NCI-H2196 (cell line): ENCODE data around the gene TAOK2.
"Not testable (repeated sequence)": the region's sequence is repeated elsewhere in the genome, so short reads cannot be mapped to it uniquely, and the experiment has no call there.

Experiments used
- DNase-seq: peaks from one replicate; lab custom pipeline; 2025; ENCODE audit not compliant: unreplicated experiment; lab: John Stamatoyannopoulos, UW

TAOK2 gene

DNA sequence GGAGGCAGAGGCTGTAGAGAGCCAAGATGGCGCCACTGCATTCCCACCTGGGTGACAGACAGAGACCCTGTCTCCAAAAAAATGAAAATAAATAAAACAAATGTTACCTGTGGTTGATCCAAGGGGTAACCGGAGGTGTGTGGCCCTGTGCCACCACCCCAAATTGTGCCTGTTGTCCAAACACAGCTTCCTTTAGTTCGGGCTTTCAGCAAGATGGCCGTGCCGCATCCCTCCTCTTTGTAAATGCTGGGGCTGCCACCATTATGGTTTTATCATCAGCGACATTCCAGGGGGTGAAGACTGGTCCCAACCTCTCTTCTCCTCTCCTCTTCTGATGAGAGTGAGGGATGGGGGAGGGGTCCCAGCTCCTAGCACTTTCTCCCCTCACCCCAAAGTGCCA lies 49.2 kb downstream of the TAOK2 start, which contains the start of gene C16orf92:
C16orf92 (plus strand) TSS at position 312 of the 400 bp plus-strand sequence. CDS start 143 bp downstream, outside the sequence.
- no peak for DNase-seq

DNA sequence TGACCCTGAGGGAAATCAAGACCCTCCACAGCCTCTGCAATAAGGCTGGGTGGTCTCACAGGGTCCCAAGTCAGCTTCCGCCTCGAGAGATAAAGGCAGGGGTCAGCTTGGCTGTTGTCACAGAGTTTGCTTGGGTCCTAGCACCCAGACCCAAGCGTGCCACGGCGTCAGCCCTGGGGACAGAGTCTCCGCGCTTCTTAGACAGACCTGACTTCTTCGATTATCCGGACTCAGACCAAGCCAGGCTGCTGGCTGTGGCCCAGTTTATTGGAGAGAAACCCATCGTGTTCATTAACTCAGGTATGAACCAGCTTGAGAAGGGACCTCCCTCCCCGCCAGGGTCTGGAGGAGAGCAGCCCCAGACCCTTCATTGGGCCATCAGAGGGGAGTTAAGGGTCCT lies 49.9 kb downstream of the TAOK2 start:
- no peak for DNase-seq

DNA sequence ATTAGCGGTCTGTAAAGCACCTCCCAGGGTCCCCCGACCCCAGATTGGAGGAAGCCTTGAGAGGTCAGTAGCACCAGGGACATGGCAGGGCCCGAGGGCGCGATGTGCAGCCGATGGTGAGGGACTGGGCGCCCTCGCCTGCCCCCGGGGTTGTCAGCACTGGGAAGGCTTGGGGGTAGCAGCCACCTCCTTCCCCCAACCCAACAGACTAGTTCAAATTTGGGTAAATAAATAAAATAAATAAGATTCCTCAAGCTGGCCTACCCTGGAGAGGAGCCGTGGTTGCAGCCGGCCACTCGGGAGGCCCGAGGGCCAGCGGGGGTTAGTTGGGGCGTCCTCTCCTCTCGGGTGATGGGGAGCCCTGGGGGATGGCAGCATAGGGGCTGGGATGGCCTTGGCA lies 50.8 kb downstream of the TAOK2 start:
- no peak for DNase-seq

DNA sequence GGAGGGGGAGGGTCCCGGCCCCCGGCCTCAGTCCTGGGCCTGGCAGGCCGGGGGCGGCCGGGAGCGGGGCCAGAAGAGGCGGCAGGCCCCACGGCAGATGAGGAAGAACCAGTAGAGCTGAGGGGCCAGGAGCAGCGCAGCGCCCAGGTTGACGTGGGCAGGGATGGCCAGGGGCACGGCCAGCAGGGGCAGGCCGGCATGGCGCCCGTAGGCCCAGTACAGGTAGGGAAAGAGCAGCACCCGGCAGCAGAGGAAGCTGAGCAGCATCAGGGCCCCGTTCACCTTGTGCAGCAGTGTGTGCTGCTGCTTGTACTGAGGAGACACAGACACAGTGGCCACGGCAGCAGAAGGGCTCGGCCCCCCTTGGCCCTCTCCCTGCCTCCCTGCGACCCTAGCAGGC lies 51.5 kb downstream of the TAOK2 start:
- DNase-seq, result no peak

DNA sequence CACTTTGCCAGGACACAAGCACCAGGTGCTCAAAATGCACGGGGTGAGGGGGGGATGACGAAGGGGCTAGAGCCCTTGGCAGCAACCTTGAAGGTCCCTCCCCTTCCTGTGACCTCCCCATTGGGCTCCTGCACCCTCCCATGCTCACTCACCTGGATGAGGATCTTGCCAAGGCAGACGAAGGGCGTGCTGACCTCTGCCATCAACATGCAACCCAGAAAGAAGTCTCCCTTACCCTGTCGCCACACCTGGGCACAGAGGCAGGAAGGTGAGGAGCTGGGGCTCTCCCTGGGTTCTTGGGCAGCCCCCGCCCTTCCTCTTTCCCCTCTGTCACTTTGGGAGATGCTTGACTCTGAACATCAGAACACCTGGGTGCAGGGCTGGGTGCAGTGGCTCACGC lies 51.9 kb downstream of the TAOK2 start:
- DNase-seq, result no peak

DNA sequence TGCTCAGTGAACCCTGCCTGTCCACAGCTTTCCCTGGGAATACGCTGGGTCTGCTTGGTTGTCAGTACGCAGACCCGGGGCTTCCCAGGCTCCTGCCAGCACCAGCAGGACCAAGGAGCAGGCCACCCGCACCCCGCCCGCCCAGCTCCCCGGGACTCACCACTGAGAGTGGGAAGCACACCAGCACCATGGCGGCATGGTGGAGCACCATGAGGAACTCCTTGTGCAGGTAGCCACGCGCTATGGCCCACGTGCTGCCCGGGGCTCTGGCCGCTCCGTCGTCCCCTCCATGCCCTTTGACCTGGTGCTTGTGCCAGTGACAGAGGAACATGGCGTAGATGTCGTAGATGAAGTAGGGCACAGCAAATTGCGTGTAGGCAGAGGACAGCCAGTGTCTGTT lies 52.8 kb downstream of the TAOK2 start:
- no peak for DNase-seq

DNA sequence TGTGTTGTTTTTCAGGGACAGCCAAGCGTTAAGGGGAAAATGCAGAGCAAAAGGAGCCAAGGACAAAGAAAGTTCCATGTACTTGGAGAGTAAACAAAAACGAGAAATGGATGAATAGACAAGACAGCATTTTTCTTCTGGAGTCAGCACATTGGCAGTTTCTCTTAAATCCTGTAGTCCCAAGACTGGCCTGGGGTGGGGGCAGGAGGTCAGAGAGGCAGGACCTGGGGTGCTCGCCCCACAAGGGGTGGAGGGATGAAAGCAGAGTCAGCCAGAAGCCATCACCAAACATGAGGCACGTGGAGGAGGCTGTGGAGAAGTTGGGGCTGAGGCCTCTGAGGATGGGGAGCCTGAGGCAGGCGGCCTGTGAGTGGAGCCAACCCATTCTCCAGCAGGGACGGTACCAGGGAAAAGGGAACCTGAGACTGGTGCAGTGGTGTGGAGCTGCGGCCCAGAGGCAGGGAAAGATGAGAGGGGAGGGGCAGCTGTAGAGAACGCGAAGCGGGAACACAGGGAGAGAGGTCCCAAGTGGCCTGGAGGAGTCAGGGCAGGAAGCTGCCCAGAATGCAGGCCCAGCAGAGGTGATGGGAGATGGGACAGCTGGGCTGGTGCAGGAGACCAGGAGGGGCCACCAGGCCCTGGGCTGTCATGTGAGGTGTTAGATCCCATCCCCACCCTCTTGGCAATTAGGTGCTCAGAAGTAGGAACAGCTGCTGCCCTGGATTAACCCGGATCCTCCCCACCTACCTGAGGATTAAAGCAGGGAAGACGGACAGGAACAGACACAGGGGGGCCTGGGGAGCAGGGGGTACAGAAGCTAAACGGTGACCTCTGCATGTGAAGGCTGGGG lies 54.1 kb downstream of the TAOK2 start:
- no peak for DNase-seq

DNA sequence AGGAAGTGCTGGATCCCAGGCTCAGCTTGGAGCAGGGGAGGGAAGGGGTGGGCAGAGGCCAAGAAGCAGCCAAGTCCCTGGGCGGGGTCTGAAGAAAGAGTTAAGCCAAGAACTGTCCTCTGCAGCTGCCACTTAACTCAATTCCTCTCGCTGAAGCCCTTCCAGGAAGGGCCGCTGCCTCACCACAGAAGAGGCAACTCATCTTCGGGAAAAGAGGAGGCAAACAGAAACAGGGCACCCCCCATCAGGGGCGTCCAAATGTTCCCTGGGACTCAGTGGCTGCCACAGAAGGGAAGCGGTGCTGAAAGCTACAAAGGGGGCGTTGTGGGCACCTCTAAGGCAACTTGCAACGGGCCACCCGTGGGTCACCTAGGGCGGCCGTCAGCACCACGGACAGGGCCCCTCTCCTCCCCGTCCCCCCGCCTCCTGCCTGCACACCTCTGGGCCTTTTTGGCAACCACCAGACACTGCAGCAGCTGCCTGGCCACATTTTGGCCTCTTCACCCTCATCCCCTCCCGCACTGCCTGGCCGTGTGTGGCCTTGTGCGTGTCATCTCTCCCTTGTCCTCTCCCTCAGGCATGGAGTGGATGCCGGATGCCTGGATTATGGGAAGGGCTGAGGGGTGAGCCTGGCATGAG lies 54.9 kb downstream of the TAOK2 start:
- DNase-seq, result no peak

DNA sequence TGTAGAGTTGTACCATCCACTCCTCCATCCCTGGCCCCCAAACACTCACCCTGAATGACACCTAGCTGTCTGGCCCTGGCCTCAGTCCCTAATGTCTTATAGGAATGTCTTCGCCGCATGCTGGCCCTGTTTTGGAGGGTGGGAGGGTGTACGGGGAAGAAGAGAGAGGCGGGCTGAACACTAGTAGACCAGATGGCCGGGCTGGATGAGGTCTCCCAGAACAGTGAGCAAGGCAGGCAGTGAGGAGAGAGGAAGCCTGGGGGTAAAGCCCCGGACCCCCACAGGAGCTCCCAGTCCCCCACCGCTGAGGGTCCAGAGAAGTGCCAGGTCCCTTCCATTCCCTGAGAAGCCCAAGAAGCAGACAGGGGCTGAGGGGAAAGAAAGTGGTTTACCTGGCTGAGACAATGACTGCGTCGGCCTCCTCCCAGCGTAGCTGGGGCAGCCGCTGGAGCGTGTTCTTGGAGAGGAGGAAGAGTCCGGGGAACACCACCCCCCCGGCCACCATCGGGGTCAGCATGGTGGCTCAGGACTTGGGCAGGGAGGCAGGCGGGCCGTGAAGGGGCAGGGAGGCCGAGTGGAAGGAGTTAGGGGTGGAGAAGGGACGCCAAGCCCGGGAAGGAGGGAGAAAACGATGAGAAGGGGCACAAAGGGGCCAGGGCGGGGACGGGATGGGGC lies 56.5 kb downstream of the TAOK2 start:
- no peak for DNase-seq

DNA sequence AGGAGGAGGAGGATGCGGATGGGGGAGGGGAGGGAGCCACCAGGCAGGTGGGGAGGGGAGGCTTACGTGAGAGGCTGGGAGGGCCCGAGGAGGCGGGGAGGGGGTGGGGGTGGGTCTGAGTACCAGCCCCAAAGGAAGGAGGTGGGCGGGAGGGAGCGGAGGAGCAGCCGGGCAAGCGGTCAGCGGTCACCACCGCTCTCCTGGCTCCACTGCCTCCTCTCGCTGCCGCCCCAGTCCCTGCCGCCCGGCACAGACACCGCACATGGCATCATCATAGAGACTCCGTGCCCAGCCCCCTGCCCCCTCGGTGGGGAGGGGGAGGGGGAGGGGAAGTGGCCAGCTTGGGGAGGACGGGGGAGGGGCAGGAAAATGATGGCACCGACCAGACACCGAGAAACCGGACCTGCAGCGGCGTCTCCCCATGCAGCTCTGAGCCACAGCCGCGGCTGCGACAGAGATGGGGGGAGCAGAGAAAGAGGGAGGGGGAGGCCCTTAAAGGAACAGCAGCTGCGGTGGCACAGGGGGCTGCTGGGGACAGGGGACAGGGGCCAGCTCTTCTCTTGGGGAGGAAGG lies 57.3 kb downstream of the TAOK2 start, which contains the start of gene TLCD3B:
TLCD3B (minus strand) TSS at position 431 of the 573 bp plus-strand sequence. CDS start 744 bp downstream, outside the sequence.
- DNase-seq, result no peak

DNA sequence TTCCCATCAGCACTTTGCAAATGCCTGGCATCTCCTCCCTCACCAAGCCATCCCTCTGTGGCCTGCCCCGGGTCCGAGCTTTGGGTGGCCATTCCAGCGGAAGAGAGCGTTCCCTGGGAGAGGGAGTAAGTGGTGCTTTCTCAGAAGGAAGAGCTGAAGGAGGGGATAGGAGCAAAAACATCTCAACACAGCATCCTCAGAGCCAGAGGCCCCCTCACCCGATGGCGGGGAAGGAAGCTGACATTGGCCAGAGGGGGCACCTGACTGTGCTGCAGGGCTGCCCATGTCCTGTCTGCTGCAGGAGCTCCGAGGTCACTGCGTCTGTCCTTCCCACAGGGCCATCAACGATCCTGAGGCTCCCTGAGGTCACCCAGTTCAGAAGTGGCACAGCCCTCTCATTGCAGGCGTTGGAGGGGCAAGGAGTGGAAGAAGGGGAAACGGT lies 57.8 kb downstream of the TAOK2 start:
- DNase-seq, result no peak

DNA sequence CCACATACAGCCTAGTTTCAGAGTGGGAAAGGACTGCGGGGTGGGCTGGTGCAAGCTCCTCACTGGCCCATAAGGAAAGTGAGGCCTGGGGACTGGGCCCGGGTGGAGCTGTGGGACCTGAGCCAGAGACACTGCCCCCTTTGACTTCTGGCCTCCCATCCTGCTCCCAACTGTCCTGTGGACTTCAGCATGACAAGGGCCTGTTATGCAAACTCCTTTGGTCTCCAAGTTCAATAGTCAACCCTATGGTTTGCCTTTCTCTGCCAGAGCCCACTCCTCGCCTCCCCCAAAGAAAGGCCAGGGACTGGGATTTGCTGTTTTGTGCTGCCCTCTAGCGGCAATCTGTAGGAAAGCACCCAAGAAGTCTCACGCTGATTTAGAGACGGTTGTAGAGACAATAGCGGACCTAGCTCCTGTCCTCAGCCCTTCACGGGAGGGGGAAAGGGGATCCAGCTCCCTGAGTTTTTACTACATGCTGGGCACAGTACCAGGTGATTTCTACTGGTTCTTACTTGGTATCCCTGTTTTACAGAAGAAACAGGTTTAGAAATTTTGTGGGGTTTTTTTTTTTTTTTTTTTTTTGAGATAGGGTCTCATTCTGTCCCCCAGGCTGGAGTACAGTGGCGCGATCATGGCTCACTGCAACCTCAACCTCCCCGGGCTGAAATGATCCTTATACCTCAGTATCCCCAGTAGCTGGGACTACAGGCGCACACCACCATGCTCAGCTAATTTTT lies 58.6 kb downstream of the TAOK2 start:
- peak; percentile 77 for DNase-seq

DNA sequence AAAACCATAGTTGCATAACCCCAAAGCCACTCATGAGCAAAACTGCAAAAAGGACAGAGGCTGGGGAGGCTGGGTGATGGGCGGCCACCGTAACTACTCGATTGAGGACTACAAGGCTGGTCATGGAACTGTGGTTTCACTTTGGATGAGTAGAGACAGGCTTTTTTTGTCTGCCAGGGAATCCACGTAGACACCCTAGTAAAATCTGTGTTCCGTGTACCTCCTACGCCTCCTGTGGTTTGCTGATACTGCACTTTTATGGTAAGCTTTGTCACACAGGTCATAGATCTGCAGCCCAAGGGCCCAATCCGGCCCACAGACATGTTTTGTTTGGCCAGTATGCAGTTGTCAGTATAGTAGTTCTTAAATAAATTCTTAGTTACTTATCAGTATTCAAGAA lies 59.6 kb downstream of the TAOK2 start:
- no peak for DNase-seq

DNA sequence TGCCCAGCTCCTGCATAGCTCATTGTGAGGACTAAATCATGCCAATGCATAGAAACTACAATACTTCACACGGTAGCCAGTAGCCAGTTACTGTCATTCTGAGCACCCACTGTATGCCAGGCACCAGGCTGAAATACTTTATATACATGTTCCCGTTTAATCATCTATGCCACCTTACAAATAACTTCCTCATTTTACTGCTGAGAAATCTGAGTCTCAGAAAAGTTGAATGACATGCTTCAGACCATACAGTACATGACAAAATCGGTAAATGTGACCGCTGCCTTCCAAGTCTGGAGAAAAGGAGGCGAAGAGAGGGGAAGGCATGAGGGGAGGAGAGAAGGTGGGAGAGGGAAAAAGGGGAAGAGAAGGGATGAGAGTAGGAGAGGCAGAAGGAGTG lies 66.6 kb downstream of the TAOK2 start:
- DNase-seq, result no peak

DNA sequence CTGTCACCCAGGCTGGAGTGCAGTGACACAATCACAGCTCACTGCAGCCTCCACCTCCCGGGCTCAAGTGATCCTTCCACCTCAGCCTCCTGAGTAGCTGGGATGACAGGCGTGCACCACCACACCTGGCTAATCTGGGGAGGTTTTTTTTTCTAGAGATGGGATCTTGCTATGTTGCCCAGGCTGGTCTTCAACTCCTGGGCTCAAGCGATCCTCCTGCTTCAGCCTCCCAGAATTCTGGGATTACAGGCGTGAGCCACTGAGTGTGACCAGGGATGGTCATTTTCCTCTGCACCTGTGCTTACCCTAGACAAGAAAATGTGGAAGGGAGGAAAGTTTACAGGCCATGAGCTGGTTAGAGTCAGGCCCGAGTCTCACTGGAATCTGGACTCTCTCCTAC lies 67.0 kb downstream of the TAOK2 start:
- not testable (repeated sequence) for DNase-seq

DNA sequence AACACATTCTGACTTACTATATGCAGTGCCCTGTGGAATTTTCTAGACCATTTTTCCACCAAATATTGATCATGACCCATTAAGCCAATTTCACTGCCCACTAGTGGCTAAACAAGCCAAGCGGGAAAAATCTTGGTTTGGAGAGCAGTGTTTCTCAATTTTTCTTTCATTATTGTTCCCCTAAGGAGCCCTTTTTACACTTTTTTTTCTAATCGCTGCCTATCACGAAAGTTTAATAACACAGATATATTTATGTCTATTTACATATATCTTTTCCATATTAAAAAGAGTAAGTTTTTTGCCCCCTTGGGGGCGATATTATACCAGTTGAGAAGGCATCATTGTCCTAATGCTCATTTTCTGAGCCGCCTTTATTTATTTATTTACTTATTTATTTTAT lies 68.2 kb downstream of the TAOK2 start:
- peak; percentile 40 for DNase-seq
